PFSK-1 (cell line): Measurements from ENCODE around the gene ARNT2.

ENCODE experiments used
- FOXP2 ChIP-seq: optimal IDR thresholded peaks from 2 replicates; pipeline ENCODE3; 2011; ENCODE audit warnings: borderline replicate concordance, control low read depth, inconsistent platforms; ENCODE audit not compliant: insufficient read depth; ENCODE audit errors: extremely low read length, extremely low read depth
- POLR2AphosphoS5 ChIP-seq: IDR thresholded peaks from 2 replicates; pipeline ENCODE4 v1.6.1; 2012; ENCODE audit warnings: low read depth, mild to moderate bottlenecking, control low read depth, low read length, moderate library complexity
- REST ChIP-seq, 2 experiments: IDR thresholded peaks; 2 replicates each; pipeline versions ENCODE4 v1.6.1 to v1.8.0; 2011 to 2012; ENCODE audit warnings: low read depth in 2 of 2, low read length in 2 of 2, control low read depth in 1 of 2, inconsistent platforms in 1 of 2, mild to moderate bottlenecking in 1 of 2, moderate library complexity in 1 of 2; ENCODE audit not compliant: insufficient read depth in 1 of 2
- SIN3A ChIP-seq: IDR thresholded peaks from 2 replicates; pipeline ENCODE4 v1.6.1; 2012; ENCODE audit warnings: mild to moderate bottlenecking, low read length, moderate library complexity, borderline replicate concordance; ENCODE audit not compliant: insufficient read depth
- TAF1 ChIP-seq: IDR thresholded peaks from 2 replicates; pipeline ENCODE4 v1.6.1; 2012; ENCODE audit warnings: low read length, control low read depth, borderline replicate concordance; ENCODE audit not compliant: insufficient read depth

The ARNT2 gene

DNA sequence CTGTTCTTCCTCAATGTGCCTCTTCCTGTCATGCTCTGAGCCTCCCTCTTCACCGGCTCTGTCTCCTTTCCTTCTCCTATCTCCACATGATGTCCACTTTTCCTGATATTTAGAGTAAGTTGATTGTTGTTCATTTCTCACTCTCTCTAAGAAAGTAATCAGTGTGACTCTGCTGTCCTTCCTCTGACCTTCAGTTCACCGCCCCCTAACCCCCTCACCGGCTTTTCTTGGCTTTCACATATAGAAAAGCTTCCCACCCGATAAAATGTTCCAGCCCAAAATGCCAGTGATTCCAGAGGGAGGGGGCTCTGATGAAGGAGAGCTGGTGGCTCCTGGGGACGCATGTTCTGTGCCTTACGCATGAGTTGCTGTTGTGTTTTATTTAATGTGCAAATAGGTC lies 170.4 kb downstream of the ARNT2 start:
- no peak for TF ChIP-seq FOXP2
- TF ChIP-seq TAF1: no peak
- no peak for TF ChIP-seq SIN3A
- no peak for TF ChIP-seq REST (IDR thresholded peaks at IDR 0.05; ENCODE audit: insufficient read depth in 1 of 2, low read depth in 2 of 2, low read length in 2 of 2)
- TF ChIP-seq POLR2AphosphoS5: no peak

GRCh38 chr15:80576519-80577090 lies 172.4 kb downstream of the ARNT2 start:
- no peak for TF ChIP-seq FOXP2
- no peak for TF ChIP-seq REST (IDR thresholded peaks at IDR 0.05; ENCODE audit: insufficient read depth in 1 of 2, low read depth in 2 of 2, low read length in 2 of 2)
- no peak for TF ChIP-seq SIN3A
- TF ChIP-seq TAF1: no peak
- no peak for TF ChIP-seq POLR2AphosphoS5

- TF ChIP-seq FOXP2 (no peak), TAF1 (no peak), POLR2AphosphoS5 (no peak), REST (IDR thresholded peaks at IDR 0.05; ENCODE audit: insufficient read depth in 1 of 2, low read depth in 2 of 2, low read length in 2 of 2) (no peak), SIN3A (no peak)
Measured at GRCh38 chr15:80577552-80578205, 173.5 kb downstream of the ARNT2 start.

DNA sequence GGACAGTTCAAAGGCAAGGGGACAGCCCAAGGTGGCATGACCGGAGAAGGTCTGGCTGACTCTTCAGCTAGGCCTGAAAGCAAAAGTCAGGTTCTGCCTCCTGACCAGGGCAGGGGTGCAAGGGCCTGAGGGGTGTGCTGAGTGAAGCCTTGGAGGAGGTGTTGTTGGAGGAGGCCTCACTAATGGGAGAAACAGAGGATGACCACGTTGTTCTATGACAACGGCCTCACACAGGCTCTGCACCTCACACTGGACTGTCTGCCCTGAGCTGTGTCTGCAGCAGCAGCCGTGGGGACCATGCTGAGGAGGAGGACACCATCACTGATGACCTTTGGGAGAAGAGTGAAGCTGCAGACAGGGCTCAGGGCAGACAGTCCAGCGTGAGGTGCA lies 174.0 kb downstream of the ARNT2 start:
- no peak for TF ChIP-seq SIN3A
- TF ChIP-seq POLR2AphosphoS5: no peak
- no peak for TF ChIP-seq FOXP2
- TF ChIP-seq TAF1: no peak
- TF ChIP-seq REST (IDR thresholded peaks at IDR 0.05; ENCODE audit: insufficient read depth in 1 of 2, low read depth in 2 of 2, low read length in 2 of 2): no peak

- TF ChIP-seq REST (IDR thresholded peaks at IDR 0.05; ENCODE audit: insufficient read depth in 1 of 2, low read depth in 2 of 2, low read length in 2 of 2) (no peak), POLR2AphosphoS5 (no peak)
Measured at GRCh38 chr15:80578871-80579270, 174.7 kb downstream of the ARNT2 start.
